NCI-H1092 treated with DMSO at 0.1 percent for 48 hours (cell line): ENCODE results near the gene SLC2A1.

Experiments
- DNase-seq: peaks from one replicate; lab custom pipeline; 2025; lab: John Stamatoyannopoulos, UW

Gene SLC2A1

GRCh38 chr1:42979896-42980800 is 21.5 kb upstream of the SLC2A1 start:
- DNase-seq: no peak

DNA sequence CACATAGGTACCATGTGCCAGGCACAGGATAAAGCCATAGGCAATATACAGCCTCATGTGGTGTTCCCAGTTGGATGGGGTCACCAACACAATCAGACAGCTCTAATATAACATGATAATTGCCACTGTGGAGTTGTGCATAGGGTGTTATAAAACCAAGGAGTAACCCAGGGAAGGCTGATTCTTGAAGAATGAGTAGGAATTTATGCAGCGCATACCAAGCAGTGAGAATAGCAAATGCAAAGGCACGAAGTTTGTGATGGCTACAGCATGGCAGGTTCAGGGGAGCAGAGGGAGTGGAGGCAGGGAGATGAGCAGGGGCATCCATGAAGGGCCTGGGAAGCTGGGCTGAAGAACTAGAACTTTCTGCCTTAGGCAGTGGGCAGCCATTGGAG is 20.4 kb upstream of the SLC2A1 start:
- no peak for DNase-seq

DNA sequence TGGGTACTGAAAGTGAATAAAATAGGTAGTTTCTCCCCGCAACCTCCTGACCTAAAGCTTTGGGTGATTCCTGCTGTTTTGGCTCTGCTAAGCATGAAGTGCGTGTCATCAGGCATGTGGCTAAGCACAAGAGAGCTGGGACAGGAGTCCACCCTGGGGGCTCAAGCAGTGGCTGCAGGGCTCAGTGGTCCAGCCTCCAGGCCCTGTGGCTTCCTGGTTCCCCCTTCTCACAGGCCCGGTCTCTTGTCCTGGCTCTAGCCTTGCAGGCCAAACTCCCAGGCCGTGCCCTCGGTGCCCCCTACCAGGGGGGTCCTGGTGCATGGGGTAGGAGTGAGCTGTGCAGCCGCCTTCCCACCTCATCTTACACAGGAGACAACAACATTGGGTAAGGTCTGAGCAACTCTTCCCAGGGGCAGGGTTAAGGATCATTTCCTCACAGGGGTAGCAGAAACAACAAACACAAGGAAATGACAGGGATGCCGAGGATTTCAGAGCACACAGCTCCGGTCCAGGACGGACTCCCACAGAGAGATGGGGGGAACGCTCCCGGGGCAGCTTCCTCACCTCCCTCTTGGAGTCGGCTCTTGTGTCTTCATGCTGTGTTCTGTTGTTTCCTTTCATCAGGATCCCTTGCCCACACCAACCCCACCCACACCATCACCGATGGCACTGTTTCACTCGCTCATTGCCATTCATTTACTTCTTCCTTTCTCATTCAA is 19.8 kb upstream of the SLC2A1 start:
- no peak for DNase-seq

DNA sequence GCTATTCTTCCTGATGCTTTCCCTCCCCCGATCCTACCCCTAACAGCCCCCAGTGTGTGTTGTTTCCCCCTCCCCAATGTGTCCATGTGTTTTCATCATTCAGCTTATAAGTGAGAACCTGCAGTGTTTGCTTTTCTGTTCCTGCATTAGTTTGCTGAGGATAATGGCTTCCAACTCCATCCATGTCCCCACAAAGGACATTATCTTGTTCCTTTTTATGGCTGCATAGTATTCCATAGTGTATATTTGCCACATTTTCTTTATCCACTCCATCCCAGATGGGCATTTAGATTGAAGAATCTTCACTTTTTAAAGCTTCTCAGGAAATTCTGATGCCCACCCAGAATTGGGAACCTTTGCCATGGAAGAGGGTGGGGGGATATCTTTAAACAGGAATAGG is 19.0 kb upstream of the SLC2A1 start:
- DNase-seq: no peak

GRCh38 chr1:42975561-42976225 is 17.0 kb upstream of the SLC2A1 start:
- no peak for DNase-seq

- DNase-seq: no peak
These were observed 16.2 kb upstream of the SLC2A1 start for GRCh38 chr1:42974767-42975437.

DNA sequence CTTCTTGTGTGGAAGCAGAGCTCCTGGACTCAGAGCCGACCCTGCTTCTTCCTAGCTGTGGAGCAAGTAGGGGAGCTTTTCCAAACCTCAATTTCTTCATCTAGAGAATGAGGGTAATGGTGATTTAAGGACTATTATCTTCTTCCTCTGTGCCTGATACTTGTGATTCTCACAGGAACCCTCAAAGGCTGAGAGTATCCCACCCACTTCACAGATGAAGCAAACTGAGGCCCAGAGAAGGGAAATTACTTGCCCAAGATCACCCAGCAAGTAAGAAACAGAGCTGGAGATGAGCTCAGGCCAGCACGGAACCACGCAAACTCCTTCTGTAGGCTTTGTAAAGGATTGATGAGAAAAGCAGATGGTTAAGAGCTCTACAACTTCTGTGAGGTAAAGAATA is 15.1 kb upstream of the SLC2A1 start:
- DNase-seq: no peak

GRCh38 chr1:42973286-42973685 is 14.6 kb upstream of the SLC2A1 start:
- DNase-seq: no peak

DNA sequence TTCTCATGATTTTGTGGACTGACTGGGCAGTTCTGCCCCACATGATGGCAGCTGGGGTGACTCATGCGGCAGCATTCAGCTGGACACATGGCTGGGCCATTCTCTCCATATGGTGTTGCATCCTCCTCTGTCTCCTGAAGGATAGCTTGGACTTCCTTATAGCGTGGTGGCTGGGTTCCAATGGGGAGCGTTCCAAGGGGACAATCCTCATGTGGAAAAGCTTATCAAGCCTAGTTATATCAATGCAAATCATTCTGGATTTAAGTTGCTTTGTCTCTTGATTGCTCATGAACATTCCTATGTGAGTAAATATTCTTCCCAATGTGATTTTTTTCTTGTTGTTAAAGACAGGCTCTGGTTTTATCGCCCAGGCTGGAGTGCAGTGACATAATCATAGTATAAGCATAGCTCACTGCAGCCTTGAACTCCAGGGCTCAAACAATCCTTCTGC is 13.2 kb upstream of the SLC2A1 start:
- DNase-seq: no peak

GRCh38 chr1:42970143-42970542 is 11.5 kb upstream of the SLC2A1 start:
- DNase-seq: no peak

DNA sequence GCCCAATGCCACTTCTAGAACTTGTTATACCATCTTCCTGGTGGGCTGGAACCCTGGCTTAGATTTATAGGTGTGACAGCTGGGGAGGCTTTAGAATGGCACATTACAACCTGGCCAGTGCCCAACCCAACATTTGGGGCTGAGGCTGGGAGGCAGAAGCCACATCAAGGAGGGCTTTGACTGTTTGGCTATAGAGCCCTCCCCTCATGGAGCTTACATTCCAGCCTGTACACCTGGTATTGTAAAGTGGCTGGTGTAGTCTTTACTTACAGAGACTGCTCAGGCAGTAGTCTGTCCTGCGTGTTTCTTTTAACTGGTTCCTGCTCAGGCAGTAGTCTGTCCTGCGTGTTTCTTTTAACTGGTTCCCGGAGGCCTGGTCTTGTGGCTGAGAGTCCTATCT is 10.0 kb upstream of the SLC2A1 start:
- no peak for DNase-seq

DNA sequence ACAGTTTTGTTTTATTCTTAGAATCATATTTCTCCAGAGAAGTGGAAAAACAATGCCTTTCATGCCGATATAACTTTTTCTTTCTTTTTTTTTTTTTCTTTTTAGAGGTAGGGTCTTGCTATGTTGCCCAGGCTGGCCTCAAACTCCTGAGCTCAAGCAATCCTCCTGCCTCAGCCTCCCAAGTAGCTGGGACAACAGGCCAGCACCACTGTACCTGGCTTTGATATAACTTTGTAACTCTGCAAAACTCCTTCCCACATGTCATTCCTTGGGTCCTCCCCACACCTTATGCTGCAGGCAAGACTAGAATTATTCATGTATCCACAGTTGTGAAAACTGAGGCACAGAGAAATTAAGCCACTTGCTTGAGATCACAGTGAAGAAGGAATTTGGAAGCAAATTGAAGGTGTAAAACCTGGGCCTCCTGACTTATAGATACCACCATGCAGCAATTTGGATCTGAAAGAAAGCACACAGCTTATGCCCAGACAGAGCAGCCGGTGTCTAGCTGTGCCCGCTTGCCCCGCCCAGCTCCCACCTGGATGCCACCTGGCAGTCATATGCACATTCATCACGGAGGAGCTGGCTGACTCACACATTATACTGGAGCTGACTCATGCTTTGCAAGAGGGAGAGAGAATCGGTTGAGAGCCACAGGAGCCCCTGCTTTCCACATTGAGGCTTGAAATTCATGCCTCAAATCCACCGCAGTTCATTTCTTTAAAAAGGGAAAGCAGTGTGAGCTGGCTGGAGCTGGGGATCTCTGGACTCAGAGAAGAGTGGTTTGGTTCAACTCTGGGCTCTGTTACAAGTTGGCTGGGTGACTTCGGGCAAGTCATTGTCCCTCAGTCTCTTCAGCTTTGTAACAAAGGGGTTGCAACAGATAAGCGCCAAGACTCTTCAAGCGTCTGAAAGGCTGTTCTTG is 8.3 kb upstream of the SLC2A1 start:
- DNase-seq: peak; percentile 24

DNA sequence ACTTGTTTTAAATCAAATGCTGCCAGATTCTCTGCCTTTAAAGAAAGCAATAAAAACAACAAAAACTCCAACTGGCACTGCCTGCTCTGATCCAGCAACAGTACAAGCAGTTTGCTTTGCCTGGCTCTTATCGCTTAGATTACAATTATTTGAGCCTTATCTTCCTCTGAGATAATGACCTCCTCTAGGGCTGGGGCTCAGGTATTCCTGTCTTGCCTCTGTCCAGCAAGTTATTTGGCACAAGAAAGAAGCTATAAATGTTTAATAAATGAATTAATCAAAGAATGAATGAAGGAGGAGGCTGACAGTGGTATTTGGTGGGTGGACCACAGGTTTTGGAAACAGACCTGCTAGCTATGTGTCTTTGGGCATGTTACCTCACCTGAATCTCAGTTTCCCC is 6.7 kb upstream of the SLC2A1 start:
- no peak for DNase-seq

DNA sequence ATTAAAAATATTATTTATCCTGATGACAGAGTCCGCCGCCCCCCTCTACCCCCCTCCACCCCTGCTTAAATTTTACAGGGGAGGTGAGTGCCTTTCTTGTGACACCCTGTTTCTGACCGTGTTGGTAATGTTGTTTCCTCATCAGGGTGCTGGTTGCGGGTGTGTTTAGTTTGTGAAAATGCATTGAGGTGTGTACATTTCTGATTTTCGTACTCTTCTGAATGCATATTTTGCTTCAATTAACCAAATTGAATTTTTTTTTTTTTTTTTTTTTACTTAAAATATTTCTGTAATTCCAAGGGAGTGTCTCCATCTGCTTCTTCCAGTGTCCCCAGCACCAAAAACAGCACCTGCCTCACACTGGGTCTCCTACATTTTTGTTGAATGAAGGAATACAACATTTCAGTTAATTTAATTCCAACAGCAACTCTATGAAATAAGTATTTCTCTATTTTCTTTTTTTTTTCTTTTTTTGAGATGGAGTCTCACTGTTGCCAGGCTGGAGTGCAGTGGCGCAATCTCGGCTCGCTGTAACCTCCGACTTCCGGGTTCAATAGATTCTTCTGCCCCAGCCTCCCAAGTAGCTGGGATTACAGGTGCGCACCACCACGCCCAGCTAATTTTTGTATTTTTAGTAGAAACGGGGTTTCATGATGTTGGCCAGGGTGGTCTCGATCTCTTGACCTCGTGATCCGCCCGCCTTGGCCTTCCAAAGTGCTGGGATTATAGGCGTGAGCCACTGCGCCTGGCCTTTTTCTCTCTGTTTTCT is 5.6 kb upstream of the SLC2A1 start:
- DNase-seq: no peak

- DNase-seq: no peak
These were observed 4.8 kb upstream of the SLC2A1 start for GRCh38 chr1:42963378-42964043.

- peak; percentile 64 for DNase-seq
These were observed 4.1 kb upstream of the SLC2A1 start for GRCh38 chr1:42962641-42963377.

- no peak for DNase-seq
These were observed 2.8 kb upstream of the SLC2A1 start for GRCh38 chr1:42961312-42962091.
